ENCODE results near the gene CD226.
"Not testable (repeated sequence)": the region's sequence is repeated elsewhere in the genome, so short reads cannot be mapped to it uniquely, and the experiment has no call there.

Gene CD226

GRCh38 chr18:69956057-69956456 lies 8.4 kb upstream of the CD226 start:
- DNase-seq = no peak

GRCh38 chr18:69954719-69955480 lies 7.2 kb upstream of the CD226 start:
- no peak for DNase-seq

GRCh38 chr18:69953191-69953590 lies 5.5 kb upstream of the CD226 start:
- no peak for DNase-seq

- no peak for DNase-seq
Observed at GRCh38 chr18:69951182-69951581, 3.5 kb upstream of the CD226 start.

- DNase-seq = no peak
Observed at GRCh38 chr18:69949538-69949936, 1.9 kb upstream of the CD226 start.

- no peak for DNase-seq
Observed at GRCh38 chr18:69948919-69949537, 1.4 kb upstream of the CD226 start.

- DNase-seq = no peak
Observed at GRCh38 chr18:69948256-69948655, 583 bp upstream of the CD226 start.

GRCh38 chr18:69946608-69947155 lies 991 bp downstream of the CD226 start:
- no peak for DNase-seq

- no peak for DNase-seq
Observed at GRCh38 chr18:69945220-69946114, 2.2 kb downstream of the CD226 start.

GRCh38 chr18:69944436-69944835 lies 3.2 kb downstream of the CD226 start:
- DNase-seq = no peak

GRCh38 chr18:69943021-69943420 lies 4.7 kb downstream of the CD226 start:
- DNase-seq = no peak

- no peak for DNase-seq
Observed at GRCh38 chr18:69941183-69941582, 6.5 kb downstream of the CD226 start.

GRCh38 chr18:69939812-69940211 lies 7.9 kb downstream of the CD226 start:
- not testable (repeated sequence) for DNase-seq

GRCh38 chr18:69936191-69936558 lies 11.5 kb downstream of the CD226 start:
- no peak for DNase-seq

GRCh38 chr18:69935319-69936190 lies 12.1 kb downstream of the CD226 start:
- no peak for DNase-seq

- DNase-seq = no peak
Observed at GRCh38 chr18:69934601-69935265, 12.9 kb downstream of the CD226 start.

GRCh38 chr18:69929041-69929774 lies 18.5 kb downstream of the CD226 start:
- no peak for DNase-seq

GRCh38 chr18:69916412-69916811 lies 31.3 kb downstream of the CD226 start:
- DNase-seq = no peak

- DNase-seq = no peak
Observed at GRCh38 chr18:69908838-69909237, 38.8 kb downstream of the CD226 start.

- no peak for DNase-seq
Observed at GRCh38 chr18:69906765-69907164, 40.9 kb downstream of the CD226 start.

GRCh38 chr18:69900941-69901340 lies 46.7 kb downstream of the CD226 start:
- DNase-seq = no peak
